IMR-90 (cell line): Measurements from ENCODE around the gene CMIP. TPM values are rescaled to one million over a fixed set of nuclear protein-coding genes. Genes with fewer than 3 reads are reported as not detected.

Experiments
- ATAC-seq: fragments of 200-7000 bp; cut with Tn5 transposase; 2 replicates; pipeline ENCODE4 v1.9.1; 2020; ENCODE audit warnings: low read depth, mild to moderate bottlenecking, moderate library complexity
- BruUV-seq: library from RNA; stranded (reverse); fragments of 400-500 nt; replicated peaks from 2 replicates; lab custom pipeline; 2021; lab: Mats Ljungman, UMichigan
- CTCF ChIA-PET: fragments of 300-600 bp; formaldehyde crosslinking; extraction: SDS; loops from one replicate; lab custom pipeline; 2021; ENCODE audit warnings: antibody characterized with exemption; lab: Yijun Ruan, JAX
- POLR2A ChIA-PET: fragments of 300-600 bp; sonication (Branson Sonifier 250); formaldehyde crosslinking; loops from one replicate; lab custom pipeline; 2022; ENCODE audit warnings: antibody characterized with exemption; ENCODE audit not compliant: unreplicated experiment; lab: Charles Lee
- DNase-seq: peaks from one replicate; pipeline ENCODE4 v3.0.0; 2013
- H2AFZ ChIP-seq: replicated peaks from 2 replicates; pipeline ENCODE3; 2013; ENCODE audit warnings: low read length, mild to moderate bottlenecking; ENCODE audit not compliant: poor library complexity
- H2AK5ac ChIP-seq: 2 replicates; pipeline ENCODE4 v1.6.1; 2013; ENCODE audit warnings: low read depth, low read length, inconsistent platforms
- H2AK9ac ChIP-seq: replicated peaks from 2 replicates; pipeline ENCODE3; 2013; ENCODE audit warnings: mild to moderate bottlenecking, low read depth, low read length, moderate library complexity; ENCODE audit not compliant: poor library complexity
- H2BK120ac ChIP-seq: 2 replicates; pipeline ENCODE4 v1.6.1; 2013; ENCODE audit warnings: low read depth, low read length, inconsistent platforms
- H2BK15ac ChIP-seq: 3 replicates; pipeline ENCODE4 v1.6.1; 2013; ENCODE audit warnings: low read depth, low read length, inconsistent platforms
- H2BK20ac ChIP-seq: 2 replicates; pipeline ENCODE4 v1.6.1; 2013; ENCODE audit warnings: low read depth, mild to moderate bottlenecking, inconsistent platforms, low read length, moderate library complexity
- H2BK5ac ChIP-seq: 2 replicates; pipeline ENCODE4 v1.6.1; 2013; ENCODE audit warnings: mild to moderate bottlenecking, low read depth, low read length, inconsistent platforms; ENCODE audit not compliant: poor library complexity, severe bottlenecking
- H3K14ac ChIP-seq: replicated peaks from 2 replicates; pipeline ENCODE4 v1.6.1; 2013; ENCODE audit warnings: low read depth, low read length, inconsistent platforms
- H3K18ac ChIP-seq: 2 replicates; pipeline ENCODE4 v1.6.1; 2013; ENCODE audit warnings: low read depth, low read length, control low read depth
- H3K23ac ChIP-seq: 2 replicates; pipeline ENCODE4 v1.6.1; 2013; ENCODE audit warnings: low read depth, low read length, inconsistent platforms
- H3K27ac ChIP-seq: 2 replicates; pipeline ENCODE4 v1.5.1; 2013; ENCODE audit warnings: mild to moderate bottlenecking, control low read depth, low read length; ENCODE audit not compliant: insufficient read depth
- H3K27me3 ChIP-seq: 2 replicates; pipeline ENCODE4 v1.6.1; 2013; ENCODE audit warnings: low read length; ENCODE audit not compliant: control insufficient read depth, insufficient read depth
- H3K36me3 ChIP-seq: 2 replicates; pipeline ENCODE4 v1.6.1; 2013; ENCODE audit warnings: low read length, mixed read lengths; ENCODE audit not compliant: control insufficient read depth, insufficient read depth
- H3K4ac ChIP-seq: 2 replicates; pipeline ENCODE4 v1.6.1; 2013; ENCODE audit warnings: low read depth, low read length, inconsistent platforms
- H3K4me1 ChIP-seq: 2 replicates; pipeline ENCODE4 v1.6.1; 2013; ENCODE audit warnings: low read length, mixed read lengths; ENCODE audit not compliant: control insufficient read depth, insufficient read depth
- H3K4me2 ChIP-seq: 2 replicates; pipeline ENCODE4 v1.6.1; 2013; ENCODE audit warnings: low read depth, mild to moderate bottlenecking, control low read depth, low read length, moderate library complexity
- H3K4me3 ChIP-seq: 2 replicates; pipeline ENCODE4 v1.5.1; 2013; ENCODE audit warnings: low read depth, mild to moderate bottlenecking, control low read depth, low read length, moderate library complexity; ENCODE audit not compliant: insufficient read depth
- H3K56ac ChIP-seq: 2 replicates; pipeline ENCODE4 v1.6.1; 2013; ENCODE audit warnings: low read length, inconsistent platforms; ENCODE audit not compliant: insufficient read depth; ENCODE audit errors: extremely low read depth
- H3K79me1 ChIP-seq, 2 experiments: 2 replicates each; pipeline ENCODE4 v1.6.1; 2013; ENCODE audit warnings: low read length in 2 of 2, inconsistent platforms in 1 of 2, low read depth in 1 of 2
- H3K9ac ChIP-seq: 2 replicates; pipeline ENCODE4 v1.6.1; 2013; ENCODE audit warnings: low read depth, low read length, control low read depth
- H3K9me1 ChIP-seq: 2 replicates; pipeline ENCODE4 v1.6.1; 2013; ENCODE audit warnings: low read length, inconsistent platforms; ENCODE audit not compliant: insufficient read depth
- H3K9me3 ChIP-seq: 2 replicates; pipeline ENCODE4 v1.6.1; 2013; ENCODE audit warnings: low read length; ENCODE audit not compliant: control insufficient read depth, insufficient read depth
- H4K20me1 ChIP-seq: 2 replicates; pipeline ENCODE4 v1.6.1; 2013; ENCODE audit warnings: low read length, inconsistent platforms; ENCODE audit not compliant: insufficient read depth
- H4K5ac ChIP-seq: 2 replicates; pipeline ENCODE4 v1.6.1; 2013; ENCODE audit warnings: mild to moderate bottlenecking, low read depth, low read length, control low read depth
- H4K8ac ChIP-seq, 2 experiments: 2 replicates each; pipeline ENCODE4 v1.6.1; 2013; ENCODE audit warnings: low read depth in 2 of 2, low read length in 2 of 2, control low read depth in 1 of 2, inconsistent platforms in 1 of 2
- H4K91ac ChIP-seq: 2 replicates; pipeline ENCODE4 v1.6.1; 2013; ENCODE audit warnings: low read depth, low read length, inconsistent platforms; ENCODE audit not compliant: insufficient read depth
- BHLHE40 ChIP-seq: fragments of 150-350 bp; IDR thresholded peaks from 2 replicates; pipeline ENCODE4 v1.6.1; 2016; ENCODE audit warnings: mild to moderate bottlenecking, low read depth, low read length
- CEBPB ChIP-seq: IDR thresholded peaks from 2 replicates; pipeline ENCODE4 v1.6.1; 2012; ENCODE audit warnings: low read depth, low read length, improper control_type of control experiment
- CHD1 ChIP-seq: IDR thresholded peaks from 2 replicates; pipeline ENCODE4 v1.6.1; 2012; ENCODE audit warnings: low read depth, low read length, improper control_type of control experiment
- CTCF ChIP-seq: conservative IDR thresholded peaks from 2 replicates; pipeline ENCODE4 v1.5.1; 2012; ENCODE audit warnings: mild to moderate bottlenecking, low read depth, low read length, improper control_type of control experiment
- FOS ChIP-seq: fragments of 150-350 bp; IDR thresholded peaks from 2 replicates; pipeline ENCODE4 v1.6.1; 2016; ENCODE audit warnings: low read depth, low read length
- MAFK ChIP-seq: IDR thresholded peaks from 2 replicates; pipeline ENCODE4 v1.6.1; 2012; ENCODE audit warnings: low read depth, low read length, improper control_type of control experiment
- MAZ ChIP-seq: IDR thresholded peaks from 2 replicates; pipeline ENCODE4 v1.6.1; 2012; ENCODE audit warnings: low read depth, mild to moderate bottlenecking, low read length, improper control_type of control experiment, moderate library complexity, borderline replicate concordance
- MXI1 ChIP-seq: IDR thresholded peaks from 2 replicates; pipeline ENCODE4 v1.6.1; 2012; ENCODE audit warnings: low read depth, mild to moderate bottlenecking, low read length, moderate library complexity, borderline replicate concordance
- NFE2L2 ChIP-seq: fragments of 150-350 bp; IDR thresholded peaks from 2 replicates; pipeline ENCODE4 v1.6.1; 2016; ENCODE audit warnings: low read depth, mild to moderate bottlenecking, low read length
- POLR2A ChIP-seq: IDR thresholded peaks from 2 replicates; pipeline ENCODE4 v1.6.1; 2012; ENCODE audit warnings: mild to moderate bottlenecking, low read depth, low read length
- RAD21 ChIP-seq: IDR thresholded peaks from 2 replicates; pipeline ENCODE4 v1.6.1; 2012; ENCODE audit warnings: low read length, improper control_type of control experiment
- RCOR1 ChIP-seq: IDR thresholded peaks from 2 replicates; pipeline ENCODE4 v1.6.1; 2012; ENCODE audit warnings: mild to moderate bottlenecking, low read length, improper control_type of control experiment; ENCODE audit not compliant: insufficient replicate concordance
- RFX5 ChIP-seq: IDR thresholded peaks from 2 replicates; pipeline ENCODE4 v1.8.0; 2012; ENCODE audit warnings: low read depth, mild to moderate bottlenecking, low read length, moderate library complexity
- SMC3 ChIP-seq: fragments of 150-350 bp; IDR thresholded peaks from 2 replicates; pipeline ENCODE4 v1.6.1; 2016; ENCODE audit warnings: low read depth, mild to moderate bottlenecking, antibody characterized with exemption, low read length, moderate library complexity
- WGBS, 2 experiments: methylation state at CpG; one replicate each; pipeline versions ENCODE4 v1.1.5 to v1.1.7; 2013; ENCODE audit warnings: missing lambda C conversion rate in 2 of 2; ENCODE audit not compliant: insufficient read length in 1 of 2; ENCODE audit errors: extremely low coverage in 2 of 2; 5-methylcytosine and 5-hydroxymethylcytosine counted together
- dilution Hi-C: fragments of 300-500 bp; cut with HindIII; formaldehyde crosslinking; loops from one replicate; pipeline ENCODE4 v1.14.3; 2018; ENCODE audit warnings: low sequenced_read_pairs; ENCODE audit not compliant: unreplicated experiment
- in situ Hi-C: fragments of 300-500 bp; cut with MboI; formaldehyde crosslinking; loops from 3 replicates; pipeline ENCODE4 v1.14.3; 2019; ENCODE audit warnings: low sequenced_read_pairs, inconsistent platforms, mixed read lengths
- intact Hi-C: fragments of 100-400 bp; cut with micrococcal nuclease; formaldehyde crosslinking; loops from 2 replicates; pipeline ENCODE4 v1.10.0; 2022
- polyA plus RNA-seq, 3 experiments: library from polyadenylated mRNA; depleted of rRNA; stranded (reverse); fragments of >200 nt; gene quantifications; 2 replicates each; pipeline ENCODE4 v1.2.3, GENCODE V29; 2012; ENCODE audit warnings: low replicate concordance in 1 of 3
- total RNA-seq: library from RNA; depleted of rRNA; stranded (reverse); fragments of >200 nt; gene quantifications from 2 replicates; pipeline ENCODE4 v1.2.3, GENCODE V29; 2012
- TF ChIP-seq, protein P1 (sequence below): fragments of 150-350 bp; IDR thresholded peaks from 2 replicates; pipeline ENCODE4 v1.6.1; 2016; ENCODE audit warnings: low read depth, mild to moderate bottlenecking, low read length, moderate library complexity, borderline replicate concordance
- TF ChIP-seq, protein P2 (sequence below): fragments of 150-350 bp; IDR thresholded peaks from 2 replicates; pipeline ENCODE4 v1.6.1; 2017; ENCODE audit warnings: mild to moderate bottlenecking, antibody characterized with exemption, low read length, low read depth

CMIP gene
- total and polyA plus RNA-seq, 2 of the 4 experiments (the other 2 are of a cell fraction), result 3.2 to 11.6 TPM

GRCh38 chr16:81473558-81473957 lies 28.9 kb downstream of the CMIP start:
- TF ChIP-seq RCOR1, result no peak
- TF ChIP-seq CTCF, result no peak
- TF ChIP-seq, protein P1, sequence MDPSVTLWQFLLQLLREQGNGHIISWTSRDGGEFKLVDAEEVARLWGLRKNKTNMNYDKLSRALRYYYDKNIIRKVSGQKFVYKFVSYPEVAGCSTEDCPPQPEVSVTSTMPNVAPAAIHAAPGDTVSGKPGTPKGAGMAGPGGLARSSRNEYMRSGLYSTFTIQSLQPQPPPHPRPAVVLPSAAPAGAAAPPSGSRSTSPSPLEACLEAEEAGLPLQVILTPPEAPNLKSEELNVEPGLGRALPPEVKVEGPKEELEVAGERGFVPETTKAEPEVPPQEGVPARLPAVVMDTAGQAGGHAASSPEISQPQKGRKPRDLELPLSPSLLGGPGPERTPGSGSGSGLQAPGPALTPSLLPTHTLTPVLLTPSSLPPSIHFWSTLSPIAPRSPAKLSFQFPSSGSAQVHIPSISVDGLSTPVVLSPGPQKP, result no peak
- no peak for TF ChIP-seq POLR2A
- TF ChIP-seq RFX5, result no peak
- no peak for TF ChIP-seq CEBPB
- TF ChIP-seq NFE2L2, result no peak
- TF ChIP-seq MAZ, result no peak
- TF ChIP-seq FOS, result no peak
- TF ChIP-seq, protein P2, sequence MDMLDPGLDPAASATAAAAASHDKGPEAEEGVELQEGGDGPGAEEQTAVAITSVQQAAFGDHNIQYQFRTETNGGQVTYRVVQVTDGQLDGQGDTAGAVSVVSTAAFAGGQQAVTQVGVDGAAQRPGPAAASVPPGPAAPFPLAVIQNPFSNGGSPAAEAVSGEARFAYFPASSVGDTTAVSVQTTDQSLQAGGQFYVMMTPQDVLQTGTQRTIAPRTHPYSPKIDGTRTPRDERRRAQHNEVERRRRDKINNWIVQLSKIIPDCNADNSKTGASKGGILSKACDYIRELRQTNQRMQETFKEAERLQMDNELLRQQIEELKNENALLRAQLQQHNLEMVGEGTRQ, result no peak
- TF ChIP-seq MXI1, result no peak
- TF ChIP-seq BHLHE40, result no peak
- TF ChIP-seq SMC3, result no peak
- TF ChIP-seq MAFK, result no peak
- TF ChIP-seq RAD21, result no peak
- no peak for TF ChIP-seq CHD1
- Histone ChIP-seq H3K4me1 (peaks cover 11% of the 10 kb centered on the region), H4K8ac (no peak overlapping the region), H4K91ac (no peak overlapping the region), H3K9me3 (no peaks in the 10 kb centered on the region), H3K14ac (no peak overlapping the region), H3K23ac (no peak overlapping the region), H2AFZ (no peak overlapping the region), H2BK5ac (no peak overlapping the region), H2BK20ac (no peak overlapping the region), H2BK120ac (no peak overlapping the region), H3K36me3 (peaks cover 3% of the 10 kb centered on the region; the same call in 1 of the 2 replicates), H4K5ac (no peak overlapping the region), H4K20me1 (peaks cover 73% of the 10 kb centered on the region), H3K9ac (no peak overlapping the region), H3K56ac (no peak overlapping the region), H3K79me1 (peaks cover 44 to 73% of the 10 kb centered on the region in 2 experiments), H3K27ac (no peak overlapping the region), H3K27me3 (no peaks in the 10 kb centered on the region), H3K18ac (no peak overlapping the region), H2AK9ac (no peak overlapping the region), H2AK5ac (peak overlapping the region; percentile 11; the same call in 1 of the 2 replicates), H2BK15ac (no peak overlapping the region), H3K4ac (no peak overlapping the region), H3K4me3 (no peak overlapping the region), H3K4me2 (0 out of 2 replicates have a peak overlapping the region, but pooled peaks have one; percentile 25), H3K9me1 (peaks cover 19% of the 10 kb centered on the region)
- DNase-seq (peak; percentile 54), ATAC-seq (peak; percentile 52)
- 30% methylated on average over 7 of the region's 10 CpGs; no CpG with 5 or more reads in 1 of the 2 experiments for WGBS, 2 experiments
- no TSS peak for BruUV-seq
- intact Hi-C loops, result no loop called here
- ChIA-PET POLR2A (interaction anchor here (0.8 kb wide), 1 partner anchor 21 kb away, joined by 22 read pairs; no protein-coding TSS in a partner anchor), CTCF (interaction anchor here (0.5 to 0.6 kb wide), 2 partner anchors 11 to 615 kb away, joined by 3 read pairs; no protein-coding TSS in a partner anchor)
- dilution Hi-C loops, result no loop called here
- in situ Hi-C loops, result no loop called here
